HG02885 (cell line): ENCODE results near the gene DOCK2.
A peak's percentile ranks its signal among the peaks of the same experiment; 100 is the strongest.
"Not testable (repeated sequence)": the region's sequence is repeated elsewhere in the genome, so short reads cannot be mapped to it uniquely, and the experiment has no call there.

Experiments
- ATAC-seq: cut with Tn5 transposase; IDR thresholded peaks from one replicate; pipeline ENCODE4 v1.9.1; 2021; ENCODE audit warnings: mild to moderate bottlenecking; ENCODE audit not compliant: unreplicated experiment, poor library complexity

DOCK2 gene

GRCh38 chr5:169637085-169637548 lies at the start of gene DOCK2:
Gene DOCK2 (plus strand): TSS chr5:169637275. CDS start chr5:169637327, 52 bp downstream.
- ATAC-seq, result peak; percentile 92

DNA sequence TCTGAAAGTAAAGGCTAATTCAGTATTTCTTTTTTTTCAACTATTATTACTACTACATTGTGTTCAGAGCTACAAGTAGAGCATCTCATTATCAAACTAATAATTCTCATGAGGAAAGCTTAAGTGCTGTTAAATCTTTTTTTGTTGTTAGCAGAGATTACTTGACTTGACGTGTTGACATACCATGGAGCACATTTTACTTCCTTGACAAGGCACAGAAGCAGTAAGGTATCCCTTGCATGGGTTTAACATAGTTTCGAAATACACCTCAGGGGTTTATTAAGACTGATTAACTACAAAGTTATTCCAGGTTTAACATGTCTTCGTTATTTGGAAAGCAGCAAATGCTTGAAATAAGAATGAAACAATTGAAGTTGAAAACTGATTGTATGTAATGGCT lies 46.5 kb upstream of the DOCK2 start:
- no peak for ATAC-seq

DNA sequence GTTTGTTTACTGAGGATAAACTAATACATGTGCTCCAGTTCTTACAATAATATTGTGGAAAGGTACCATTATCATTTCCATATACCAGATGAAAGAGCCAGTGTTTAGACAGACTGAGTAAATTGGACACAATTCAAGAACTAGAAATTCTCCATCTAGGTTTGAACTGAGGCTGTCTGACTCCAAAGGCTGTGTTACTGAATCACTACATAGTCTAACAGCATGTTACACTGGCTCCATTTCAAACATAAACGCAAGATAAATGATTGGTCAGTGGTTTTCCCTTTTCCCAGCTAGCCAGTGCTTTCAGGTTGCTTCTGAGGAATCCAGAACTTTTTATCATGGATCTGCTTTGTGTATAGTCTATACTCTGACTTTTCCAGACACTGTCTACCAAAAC lies 45.4 kb upstream of the DOCK2 start:
- ATAC-seq, result no peak

- no peak for ATAC-seq
These were observed 44.0 kb upstream of the DOCK2 start for GRCh38 chr5:169592937-169593650.

GRCh38 chr5:169595172-169595820 lies 41.8 kb upstream of the DOCK2 start:
- no peak for ATAC-seq

DNA sequence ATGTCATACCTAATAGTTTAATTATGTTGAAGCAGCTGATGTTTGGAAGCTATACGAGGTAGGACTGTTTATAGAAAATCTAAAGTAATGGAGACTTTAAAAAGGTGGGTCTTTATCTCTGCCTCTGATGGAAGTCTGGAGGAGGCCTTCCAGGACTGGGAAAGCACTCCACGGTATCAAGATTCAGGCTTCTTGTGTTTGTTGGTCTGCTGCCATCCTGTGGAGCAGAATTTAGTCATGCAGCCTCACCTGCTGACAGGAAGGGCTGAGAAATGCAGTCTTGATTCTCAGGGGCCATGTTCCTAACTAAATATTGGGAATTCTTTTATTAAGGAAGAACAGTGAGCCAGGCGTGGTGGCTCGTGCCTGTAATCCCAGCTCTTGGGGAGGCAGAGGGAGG lies 37.6 kb upstream of the DOCK2 start:
- no peak for ATAC-seq

- no peak for ATAC-seq
These were observed 34.5 kb upstream of the DOCK2 start for GRCh38 chr5:169602535-169602934.

DNA sequence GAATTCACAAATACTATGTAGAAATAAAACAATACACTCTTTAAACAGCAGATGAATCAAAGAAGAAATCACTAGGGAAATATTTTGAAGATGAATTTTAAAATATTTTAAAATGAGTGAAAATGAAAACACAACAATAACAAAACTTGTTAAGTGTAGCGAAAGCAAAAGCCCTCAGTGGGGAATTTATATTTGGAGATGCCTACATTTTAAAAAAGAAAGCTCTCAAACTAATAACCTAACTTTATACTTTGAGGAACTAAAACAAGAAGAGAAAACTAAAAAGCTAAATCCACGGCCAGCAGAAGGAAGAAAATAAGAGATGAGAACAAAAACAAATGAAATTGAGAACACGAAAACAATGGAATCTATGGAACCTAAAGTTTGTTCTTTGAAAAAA lies 30.8 kb upstream of the DOCK2 start:
- ATAC-seq, result no peak

DNA sequence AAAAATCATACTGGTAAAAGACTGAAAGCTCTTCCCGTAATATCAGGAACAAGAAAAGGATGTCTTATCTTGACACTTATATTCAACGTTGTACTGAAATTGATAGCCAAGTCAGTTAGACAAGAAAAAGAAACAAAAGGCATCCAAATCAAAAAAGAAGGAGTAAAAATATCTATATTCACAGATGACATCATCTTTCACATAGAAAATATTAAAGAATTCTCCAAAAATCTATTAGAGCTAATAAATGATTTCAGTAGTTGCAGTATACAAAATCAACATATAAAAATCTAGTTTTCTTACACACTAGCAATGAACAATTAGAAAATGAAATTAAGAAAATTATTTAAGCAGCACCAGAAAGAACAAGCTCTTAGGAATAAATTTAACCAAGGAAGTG lies 29.2 kb upstream of the DOCK2 start:
- no peak for ATAC-seq

DNA sequence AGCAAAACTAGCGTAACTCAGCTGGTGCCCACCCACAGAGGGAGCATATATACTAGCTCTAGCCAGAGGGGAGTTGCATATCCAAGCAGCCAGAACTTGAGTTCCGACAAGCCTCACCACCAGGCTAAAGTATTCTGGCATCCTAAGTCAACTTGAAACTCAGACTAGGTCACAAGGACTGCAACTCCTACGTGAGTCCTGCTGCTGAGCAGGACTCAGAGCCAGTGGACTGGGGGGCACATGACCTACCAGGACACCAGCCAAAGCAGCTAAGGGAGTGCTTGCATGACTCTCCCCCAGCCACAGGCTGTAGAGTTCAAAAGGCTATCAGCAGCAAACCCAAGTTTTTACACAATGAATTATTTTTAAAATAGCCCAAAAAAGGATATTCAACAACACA lies 27.4 kb upstream of the DOCK2 start:
- peak; percentile 58 for ATAC-seq

DNA sequence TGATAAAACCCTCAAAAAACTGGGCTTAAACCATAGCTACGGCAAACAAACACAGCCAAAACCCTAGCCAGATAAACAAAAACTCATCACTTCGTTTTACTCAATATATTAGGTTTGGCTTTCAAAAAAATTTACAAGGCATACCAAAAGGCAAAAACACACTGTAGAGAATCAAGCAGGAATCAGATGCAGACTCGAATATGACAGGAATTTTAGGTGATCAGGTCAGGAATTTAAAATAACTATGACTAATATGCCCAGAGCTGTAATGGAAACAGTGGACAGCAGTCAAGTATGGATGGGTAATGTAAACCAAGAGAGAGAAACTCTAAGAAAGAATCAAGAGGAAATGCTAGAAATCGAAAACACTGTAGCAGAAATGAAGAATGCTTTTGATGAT lies 26.5 kb upstream of the DOCK2 start:
- ATAC-seq, result no peak

DNA sequence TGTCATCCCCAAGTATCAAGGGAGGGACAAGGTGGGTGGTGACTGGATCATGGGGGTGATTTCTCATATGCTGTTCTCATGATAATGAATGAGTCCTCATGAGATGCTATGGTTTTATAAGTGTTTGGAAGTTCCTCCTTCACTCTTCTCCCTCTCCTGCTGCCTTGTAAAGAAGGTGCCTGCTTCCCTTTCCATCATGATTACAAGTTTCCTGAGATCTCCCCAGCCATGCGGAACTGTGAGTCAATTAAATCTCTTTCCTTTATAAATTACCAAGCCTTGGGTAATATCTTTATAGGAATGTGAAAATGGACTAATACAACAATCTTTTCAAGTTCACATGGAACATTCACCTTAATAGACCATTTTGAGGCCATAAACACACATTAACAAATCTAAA lies 21.5 kb upstream of the DOCK2 start:
- no peak for ATAC-seq

GRCh38 chr5:169624307-169624706 lies 12.8 kb upstream of the DOCK2 start:
- ATAC-seq, result not testable (repeated sequence)

- ATAC-seq, result no peak
These were observed 10.3 kb upstream of the DOCK2 start for GRCh38 chr5:169626779-169627178.

- ATAC-seq, result no peak
These were observed 9.5 kb upstream of the DOCK2 start for GRCh38 chr5:169627551-169627950.

DNA sequence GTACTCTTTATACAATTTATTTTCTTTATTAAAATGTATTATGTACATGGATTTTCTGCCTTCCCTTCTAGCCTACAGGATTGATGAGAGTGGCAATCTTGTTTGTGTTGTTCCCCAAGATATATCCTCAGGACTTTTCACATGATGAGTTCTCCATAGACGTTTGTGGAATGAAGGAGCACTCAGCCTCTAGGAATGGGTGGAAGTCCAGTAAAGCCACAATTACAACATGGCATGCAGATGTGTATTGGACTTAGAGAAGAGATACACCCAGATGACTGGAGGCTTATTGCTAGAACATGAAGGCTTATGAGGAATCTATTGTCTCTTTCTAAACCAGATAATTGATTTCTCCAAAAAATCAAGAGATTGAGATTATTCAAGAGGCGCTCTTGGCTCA lies 8.2 kb upstream of the DOCK2 start:
- ATAC-seq, result no peak

DNA sequence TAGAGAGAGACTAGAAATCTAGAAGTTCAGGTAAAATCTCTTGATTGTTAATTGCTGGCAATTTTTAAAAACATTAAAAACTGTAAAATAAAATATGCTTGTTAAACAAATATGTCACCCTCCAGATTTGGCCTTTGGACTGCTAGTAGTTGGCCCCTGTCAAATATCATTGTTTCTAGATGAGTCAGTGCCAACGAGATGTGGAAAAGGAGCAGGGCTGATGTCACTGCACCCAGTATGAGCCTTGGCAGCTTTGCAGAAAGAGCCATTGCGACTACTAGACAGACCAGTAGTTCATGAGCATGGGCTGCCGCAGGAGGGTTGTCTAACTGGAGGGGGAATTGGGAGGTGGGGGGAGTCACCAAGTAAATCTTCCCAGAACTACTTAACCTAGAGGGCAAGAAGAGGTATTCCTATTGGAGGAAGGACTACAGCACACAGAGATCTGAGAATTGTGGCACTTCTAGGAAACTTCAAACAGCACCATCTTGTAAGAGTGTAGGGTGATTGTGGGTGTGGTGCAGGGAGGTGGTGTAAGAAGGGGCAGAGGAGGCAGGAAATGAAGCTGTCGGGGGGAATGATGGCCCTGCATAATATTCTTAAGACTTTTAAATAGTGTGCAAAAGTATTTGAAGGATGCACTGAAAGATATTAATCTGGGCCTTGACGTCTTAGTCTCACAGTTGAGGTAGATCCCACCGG lies 7.1 kb upstream of the DOCK2 start:
- no peak for ATAC-seq

DNA sequence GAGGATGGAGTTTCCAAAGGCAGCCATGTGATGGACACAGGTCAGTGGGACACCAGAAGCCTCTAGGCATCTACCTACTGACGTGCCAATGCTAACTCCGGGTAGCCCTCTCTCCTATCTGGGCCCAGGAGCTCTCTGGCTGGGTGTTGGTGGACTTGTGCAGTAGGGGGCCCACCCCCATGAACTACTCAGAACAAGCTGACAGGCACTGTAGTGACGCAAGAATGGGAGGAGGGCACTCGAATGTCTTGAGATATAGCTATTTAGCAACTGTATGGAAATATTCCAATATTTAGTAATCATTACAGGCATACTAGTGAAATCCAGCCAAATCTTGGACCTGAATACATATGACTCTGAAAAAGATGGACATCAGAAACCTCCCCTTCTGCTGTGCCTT lies 5.7 kb upstream of the DOCK2 start:
- ATAC-seq, result no peak

GRCh38 chr5:169632946-169633345 lies 4.1 kb upstream of the DOCK2 start:
- no peak for ATAC-seq

- ATAC-seq, result no peak
These were observed 2.5 kb upstream of the DOCK2 start for GRCh38 chr5:169634606-169635005.

DNA sequence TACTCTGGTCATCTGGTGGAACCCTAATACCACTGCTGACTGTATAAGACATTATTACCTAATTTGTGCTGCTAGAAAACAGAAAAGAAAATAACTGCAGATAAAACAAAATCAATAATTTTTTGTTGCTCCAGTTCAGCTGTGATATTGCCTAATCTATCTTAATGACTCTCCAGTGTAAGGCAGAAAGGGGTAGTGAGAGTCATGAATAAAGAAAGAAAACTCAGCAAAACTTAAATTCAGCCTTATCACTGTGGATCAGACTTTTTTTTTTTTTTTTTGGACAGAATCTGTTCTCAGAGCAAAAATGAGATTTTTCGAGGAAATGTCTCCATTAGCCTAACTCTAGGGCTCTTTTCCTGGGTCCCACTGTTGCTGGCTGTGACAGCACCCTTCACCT lies 1.1 kb upstream of the DOCK2 start:
- ATAC-seq, result no peak
